H9 (cell line): ENCODE measurements around the gene TFDP1. TPM values are rescaled to one million over a fixed set of nuclear protein-coding genes. Genes with fewer than 3 reads are reported as not detected.
A peak's percentile ranks its signal among the peaks of the same experiment; 100 is the strongest.

ENCODE experiments used
- DNase-seq: peaks from one replicate; pipeline ENCODE4 v3.0.0-alpha.2; 2017
- H2AFZ ChIP-seq: one replicate; pipeline ENCODE4 v1.6.1; 2013; ENCODE audit warnings: mild to moderate bottlenecking, low read length, control low read depth, moderate library complexity
- H2AK5ac ChIP-seq: 2 replicates; pipeline ENCODE4 v1.6.1; 2013; ENCODE audit warnings: low read length, control low read depth, mixed read lengths; ENCODE audit not compliant: insufficient read length
- H2BK120ac ChIP-seq: one replicate; pipeline ENCODE4 v1.6.1; 2013; ENCODE audit warnings: low read depth, mild to moderate bottlenecking, low read length, control low read depth, inconsistent platforms; ENCODE audit not compliant: poor library complexity, severe bottlenecking
- H2BK12ac ChIP-seq: 2 replicates; pipeline ENCODE4 v1.6.1; 2013; ENCODE audit warnings: low read length, control low read depth, mixed read lengths, low read depth; ENCODE audit not compliant: insufficient read length
- H2BK15ac ChIP-seq: 2 replicates; pipeline ENCODE4 v1.6.1; 2013; ENCODE audit warnings: low read depth, low read length, control low read depth
- H2BK20ac ChIP-seq: one replicate; pipeline ENCODE4 v1.6.1; 2013; ENCODE audit warnings: low read depth, mild to moderate bottlenecking, low read length, control low read depth, inconsistent platforms; ENCODE audit not compliant: poor library complexity, severe bottlenecking
- H2BK5ac ChIP-seq: 2 replicates; pipeline ENCODE4 v1.6.1; 2013; ENCODE audit warnings: low read length, control low read depth, mixed read lengths; ENCODE audit not compliant: insufficient read length
- H3K14ac ChIP-seq: 2 replicates; pipeline ENCODE4 v1.6.1; 2013; ENCODE audit warnings: low read length, control low read depth; ENCODE audit not compliant: insufficient read depth
- H3K18ac ChIP-seq: 2 replicates; pipeline ENCODE4 v1.6.1; 2013; ENCODE audit warnings: low read depth, mild to moderate bottlenecking, mixed read lengths, low read length, control low read depth; ENCODE audit not compliant: insufficient read length
- H3K23ac ChIP-seq: 2 replicates; pipeline ENCODE4 v1.6.1; 2013; ENCODE audit warnings: low read length, control low read depth, mixed read lengths, low read depth; ENCODE audit not compliant: insufficient read length
- H3K23me2 ChIP-seq: 2 replicates; pipeline ENCODE4 v1.6.1; 2013; ENCODE audit warnings: low read depth, mild to moderate bottlenecking, mixed read lengths, low read length, control low read depth; ENCODE audit not compliant: insufficient read length, poor library complexity, severe bottlenecking
- H3K27ac ChIP-seq: 2 replicates; pipeline ENCODE4 v1.5.1; 2013; ENCODE audit warnings: low read length, control low read depth, mixed read lengths, low read depth; ENCODE audit not compliant: insufficient read length
- H3K27me3 ChIP-seq: 2 replicates; pipeline ENCODE4 v1.6.1; 2013; ENCODE audit warnings: low read length, control low read depth, inconsistent platforms; ENCODE audit not compliant: insufficient read depth
- H3K4ac ChIP-seq: 2 replicates; pipeline ENCODE4 v1.6.1; 2013; ENCODE audit warnings: low read depth, mild to moderate bottlenecking, control low read depth, inconsistent platforms, low read length, moderate library complexity
- H3K4me1 ChIP-seq: 2 replicates; pipeline ENCODE4 v1.6.1; 2013; ENCODE audit warnings: low read length, control low read depth, inconsistent platforms; ENCODE audit not compliant: insufficient read depth
- H3K4me2 ChIP-seq: 2 replicates; pipeline ENCODE4 v1.6.1; 2013; ENCODE audit warnings: low read length, control low read depth, mixed read lengths; ENCODE audit not compliant: insufficient read length, insufficient read depth
- H3K56ac ChIP-seq: 2 replicates; pipeline ENCODE4 v1.6.1; 2013; ENCODE audit warnings: low read depth, mild to moderate bottlenecking, mixed read lengths, low read length, control low read depth; ENCODE audit not compliant: insufficient read length
- H3K79me1 ChIP-seq: 2 replicates; pipeline ENCODE4 v1.6.1; 2013; ENCODE audit warnings: low read depth, mild to moderate bottlenecking, moderate library complexity, low read length, control low read depth, inconsistent platforms; ENCODE audit not compliant: insufficient read depth, poor library complexity, severe bottlenecking
- H3K79me2 ChIP-seq: 2 replicates; pipeline ENCODE4 v1.6.1; 2013; ENCODE audit warnings: low read length, control low read depth, inconsistent platforms; ENCODE audit not compliant: insufficient read depth
- H3K9ac ChIP-seq: 2 replicates; pipeline ENCODE4 v1.6.1; 2013; ENCODE audit warnings: low read length, control low read depth, mixed read lengths; ENCODE audit not compliant: insufficient read length; ENCODE audit errors: extremely low read depth
- H3K9me3 ChIP-seq: one replicate; pipeline ENCODE4 v1.6.1; 2013; ENCODE audit warnings: low read depth, low read length, inconsistent platforms; ENCODE audit not compliant: control insufficient read depth
- H3T11ph ChIP-seq: one replicate; pipeline ENCODE4 v1.6.1; 2013; ENCODE audit warnings: mild to moderate bottlenecking, low read length, control low read depth, inconsistent platforms
- H4K20me1 ChIP-seq: one replicate; pipeline ENCODE4 v1.6.1; 2013; ENCODE audit not compliant: control insufficient read depth, insufficient read length, insufficient read depth
- H4K5ac ChIP-seq: 2 replicates; pipeline ENCODE4 v1.6.1; 2013; ENCODE audit warnings: low read depth, mild to moderate bottlenecking, mixed read lengths, low read length, control low read depth; ENCODE audit not compliant: insufficient read length
- H4K8ac ChIP-seq: replicated peaks from 2 replicates; pipeline ENCODE4 v1.6.1; 2013; ENCODE audit warnings: low read length, control low read depth, mixed read lengths, low read depth; ENCODE audit not compliant: insufficient read length
- H4K91ac ChIP-seq: 2 replicates; pipeline ENCODE4 v1.6.1; 2013; ENCODE audit warnings: low read depth, mild to moderate bottlenecking, moderate library complexity, mixed read lengths, low read length, control low read depth; ENCODE audit not compliant: insufficient read length
- H3K27ac Mint-ChIP-seq, 3 experiments: 2 replicates in 2 of 3; 3 replicates in 1 of 3; pipeline ENCODE4 v1.8.0; 2020 to 2021; ENCODE audit warnings: mixed read lengths in 3 of 3, mild to moderate bottlenecking in 1 of 3, moderate library complexity in 1 of 3
- H3K27me3 Mint-ChIP-seq: 2 replicates; pipeline ENCODE4 v1.8.0; 2021; ENCODE audit warnings: low read depth, mild to moderate bottlenecking, moderate library complexity, mixed read lengths
- H3K36me3 Mint-ChIP-seq, 3 experiments: 2 replicates in 2 of 3; 3 replicates in 1 of 3; pipeline ENCODE4 v1.8.0; 2020 to 2021; ENCODE audit warnings: low read depth in 3 of 3, mixed read lengths in 3 of 3; ENCODE audit not compliant: insufficient read depth in 1 of 3
- H3K4me1 Mint-ChIP-seq, 2 experiments: 2 replicates each; pipeline ENCODE4 v1.8.0; 2020; ENCODE audit warnings: mixed read lengths in 2 of 2
- H3K4me3 Mint-ChIP-seq, 2 experiments: 2 replicates in 1 of 2; 3 replicates in 1 of 2; pipeline ENCODE4 v1.8.0; 2020 to 2021; ENCODE audit warnings: mild to moderate bottlenecking in 2 of 2, mixed read lengths in 2 of 2, moderate library complexity in 1 of 2
- H3K9me3 Mint-ChIP-seq, 2 experiments: 2 replicates in 1 of 2; 3 replicates in 1 of 2; pipeline ENCODE4 v1.8.0; 2020; ENCODE audit warnings: mild to moderate bottlenecking in 2 of 2, mixed read lengths in 2 of 2, moderate library complexity in 1 of 2
- WGBS: extraction: QIAGEN DNeasy Blood & Tissue Kit; methylation state at CpG from one replicate; pipeline ENCODE4 v1.1.7; 2013; ENCODE audit warnings: missing lambda C conversion rate, low lambda C conversion rate, mixed read lengths; ENCODE audit not compliant: insufficient read length; ENCODE audit errors: extremely low coverage; 5-methylcytosine and 5-hydroxymethylcytosine counted together
- total RNA-seq: library from RNA; stranded (reverse); gene quantifications from 2 replicates; pipeline ENCODE4 v1.2.1, GENCODE V29; 2021
- TF ChIP-seq, protein P1 (sequence below): fragments of 200-600 bp; sonication (generic); conservative IDR thresholded peaks from 3 replicates; pipeline ENCODE4 v1.8.0; 2021; ENCODE audit warnings: antibody characterized with exemption, mild to moderate bottlenecking

The TFDP1 gene
- total RNA-seq, 1 experiment from 2014 or later, result 111 TPM

DNA sequence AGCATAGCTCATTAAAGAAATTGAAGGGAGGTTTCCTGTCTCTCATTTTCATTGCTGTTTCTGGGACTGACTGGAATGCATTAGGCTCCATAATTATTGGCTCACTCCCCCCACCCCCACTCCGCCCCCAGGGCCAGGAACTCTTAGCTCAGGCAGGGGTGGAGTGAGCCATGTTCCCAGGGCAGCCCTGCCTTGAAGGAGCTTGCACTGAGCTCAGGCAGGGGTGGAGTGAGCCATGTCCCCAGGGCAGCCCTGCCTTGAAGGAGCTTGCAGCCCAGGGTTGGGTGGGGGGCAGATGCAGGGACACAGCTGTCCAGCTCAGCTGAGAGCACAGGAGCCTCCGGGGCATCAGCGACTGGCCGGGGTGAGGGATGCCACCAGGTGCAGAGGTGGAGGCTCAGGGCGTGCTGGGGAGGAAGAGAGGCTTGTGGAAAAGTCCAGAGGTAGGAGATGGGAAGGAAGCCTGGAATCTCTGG is 39.1 kb upstream of the TFDP1 start:
- Histone ChIP-seq H3K56ac (no peak overlapping the region), H2BK20ac (no peak overlapping the region), H4K8ac (no peak overlapping the region), H2AK5ac (no peak overlapping the region), H2BK15ac (no peak overlapping the region), H4K20me1 (peaks cover 3% of the 10 kb centered on the region), H3T11ph (no peak overlapping the region), H3K18ac (no peak overlapping the region), H3K14ac (no peak overlapping the region; the same call in 1 of the 2 replicates), H3K9me3 (no peaks in the 10 kb centered on the region), H4K5ac (no peak overlapping the region), H3K4ac (no peak overlapping the region), H3K27ac (no peak overlapping the region), H4K91ac (no peak overlapping the region), H3K27me3 (no peaks in the 10 kb centered on the region), H2AFZ (no peak overlapping the region), H2BK12ac (no peak overlapping the region), H3K23ac (no peak overlapping the region), H3K79me1 (no peaks in the 10 kb centered on the region), H3K9ac (no peak overlapping the region), H3K23me2 (no peaks in the 10 kb centered on the region), H2BK5ac (no peak overlapping the region), H3K4me1 (no peaks in the 10 kb centered on the region), H2BK120ac (no peak overlapping the region), H3K4me2 (no peak overlapping the region), H3K79me2 (no peaks in the 10 kb centered on the region; the same call in 1 of the 2 replicates)
- H3K4me3 Mint-ChIP-seq, result no peak overlapping the region
- TF ChIP-seq, protein P1, sequence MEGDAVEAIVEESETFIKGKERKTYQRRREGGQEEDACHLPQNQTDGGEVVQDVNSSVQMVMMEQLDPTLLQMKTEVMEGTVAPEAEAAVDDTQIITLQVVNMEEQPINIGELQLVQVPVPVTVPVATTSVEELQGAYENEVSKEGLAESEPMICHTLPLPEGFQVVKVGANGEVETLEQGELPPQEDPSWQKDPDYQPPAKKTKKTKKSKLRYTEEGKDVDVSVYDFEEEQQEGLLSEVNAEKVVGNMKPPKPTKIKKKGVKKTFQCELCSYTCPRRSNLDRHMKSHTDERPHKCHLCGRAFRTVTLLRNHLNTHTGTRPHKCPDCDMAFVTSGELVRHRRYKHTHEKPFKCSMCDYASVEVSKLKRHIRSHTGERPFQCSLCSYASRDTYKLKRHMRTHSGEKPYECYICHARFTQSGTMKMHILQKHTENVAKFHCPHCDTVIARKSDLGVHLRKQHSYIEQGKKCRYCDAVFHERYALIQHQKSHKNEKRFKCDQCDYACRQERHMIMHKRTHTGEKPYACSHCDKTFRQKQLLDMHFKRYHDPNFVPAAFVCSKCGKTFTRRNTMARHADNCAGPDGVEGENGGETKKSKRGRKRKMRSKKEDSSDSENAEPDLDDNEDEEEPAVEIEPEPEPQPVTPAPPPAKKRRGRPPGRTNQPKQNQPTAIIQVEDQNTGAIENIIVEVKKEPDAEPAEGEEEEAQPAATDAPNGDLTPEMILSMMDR, result no peak
- H3K27me3 Mint-ChIP-seq, result no peaks in the 10 kb centered on the region; the same call in 1 of the 2 replicates
- H3K9me3 Mint-ChIP-seq, result no peaks in the 10 kb centered on the region
- H3K36me3 Mint-ChIP-seq, result peaks cover 5 to 15% (median 12%) of the 10 kb centered on the region in 3 experiments; a peak in 6 of 7 replicates
- peak; percentile 24 for DNase-seq
- H3K4me1 Mint-ChIP-seq, result peaks cover 4 to 27% of the 10 kb centered on the region in 2 experiments; a peak in 3 of 4 replicates
- no CpG with 5 or more reads among the region's 5 CpGs for WGBS
- H3K27ac Mint-ChIP-seq, result peak overlapping the region in 2 of 3 experiments; percentile 85 to 93; a peak in 5 of 7 replicates
